ENCODE results near the gene ETV3L. TPM values are rescaled to one million over a fixed set of nuclear protein-coding genes. Genes with fewer than 3 reads are reported as not detected.

Gene ETV3L
- total RNA-seq, 1 donor from 2014 or later, result not detected

GRCh38 chr1:157042846-157043245 lies 56.8 kb downstream of the ETV3L start:
- peaks cover 79% of the 10 kb centered on the region for H3K27me3 Mint-ChIP-seq (ENCODE audit: low read depth)
- DNase-seq (ENCODE audit: low spot score), result no peak
- H3K4me3 Mint-ChIP-seq (ENCODE audit: low read depth), result no peak overlapping the region
- H3K36me3 Mint-ChIP-seq (ENCODE audit: low read depth), result no peaks in the 10 kb centered on the region
- peaks cover 6% of the 10 kb centered on the region for H3K4me1 Mint-ChIP-seq (ENCODE audit: low read depth)
- intact Hi-C loops (cut with micrococcal nuclease), result no loop called here
- no peak overlapping the region for H3K27ac Mint-ChIP-seq
- H3K9me3 Mint-ChIP-seq, result no peaks in the 10 kb centered on the region

Other genes starting within 250 kb of the ETV3L start
- gene INSRR, start 240.7 kb downstream of the ETV3L start, total RNA-seq, result 1.1 and 1.4 TPM in 2 replicates
- 252 and 253 TPM in 2 replicates for gene NTRK1, start 238.9 kb downstream of the ETV3L start, total RNA-seq
- 0.55 and 0.80 TPM in 2 replicates for gene PEAR1, start 206.1 kb downstream of the ETV3L start, total RNA-seq
- gene LRRC71, start 179.2 kb downstream of the ETV3L start, total RNA-seq, result not detected in 2 replicates
- 2.2 and 3.1 TPM in 2 replicates for gene ARHGEF11, start 54.1 kb downstream of the ETV3L start, total RNA-seq
- 240 TPM in 2 replicates for gene ETV3, start 38.6 kb upstream of the ETV3L start, total RNA-seq

Data from activated T-helper 2 cell treated with anti-CD3 and anti-CD28 coated beads, Interferon-gamma antibody, Interleukin-2, Interleukin-4, amounts not matched to agents 10 μg/mL and 5 μg/mL and 100 μg/mL, durations not matched to agents 14 hours and 24 hours and 36 hours (primary cell).